OCI-M1 (cell line): Measurements from ENCODE around the gene SDC4.

Source experiments
- DNase-seq: peaks from one replicate; lab custom pipeline; 2025; lab: John Stamatoyannopoulos, UW

Gene SDC4

GRCh38 chr20:45318948-45319347, 29.3 kb downstream of the SDC4 start:
- peak; percentile 26 for DNase-seq

GRCh38 chr20:45318386-45318939, 29.8 kb downstream of the SDC4 start:
- no peak for DNase-seq

GRCh38 chr20:45317826-45318225, 30.4 kb downstream of the SDC4 start:
- no peak for DNase-seq

- DNase-seq: no peak
These were observed 31.8 kb downstream of the SDC4 start for GRCh38 chr20:45316150-45317080.

- no peak for DNase-seq
These were observed 32.6 kb downstream of the SDC4 start for GRCh38 chr20:45315672-45316071.

GRCh38 chr20:45313943-45314342, 34.3 kb downstream of the SDC4 start:
- no peak for DNase-seq

- DNase-seq: no peak
These were observed 35.0 kb downstream of the SDC4 start for GRCh38 chr20:45313065-45313695.

GRCh38 chr20:45312241-45312640, 36.0 kb downstream of the SDC4 start:
- no peak for DNase-seq

GRCh38 chr20:45311589-45312211, 36.5 kb downstream of the SDC4 start:
- peak; percentile 68 for DNase-seq

GRCh38 chr20:45309075-45309474, 39.1 kb downstream of the SDC4 start:
- DNase-seq: no peak

GRCh38 chr20:45308117-45308778, 40.0 kb downstream of the SDC4 start, which contains the start of gene MATN4:
Gene MATN4 (minus strand): TSS chr20:45308299. CDS start chr20:45305582, 2,717 bp downstream.
- DNase-seq: no peak

- no peak for DNase-seq
These were observed 41.1 kb downstream of the SDC4 start for GRCh38 chr20:45307076-45307640.

GRCh38 chr20:45306431-45306982, 41.7 kb downstream of the SDC4 start, which contains the start of gene RBPJL:
Gene RBPJL (plus strand): TSS chr20:45306840. CDS start chr20:45306923, 83 bp downstream.
- DNase-seq: no peak

GRCh38 chr20:45305262-45305661, 43.0 kb downstream of the SDC4 start:
- no peak for DNase-seq

GRCh38 chr20:45304464-45304999, 43.7 kb downstream of the SDC4 start:
- no peak for DNase-seq

- DNase-seq: no peak
These were observed 44.4 kb downstream of the SDC4 start for GRCh38 chr20:45303586-45304463.

- no peak for DNase-seq
These were observed 46.4 kb downstream of the SDC4 start for GRCh38 chr20:45301824-45302271.

GRCh38 chr20:45300961-45301360, 47.3 kb downstream of the SDC4 start:
- DNase-seq: peak; percentile 55

GRCh38 chr20:45299786-45300185, 48.4 kb downstream of the SDC4 start:
- no peak for DNase-seq
